Esophagus mucosa (tissue), 1 donor: ENCODE measurements around the gene PRIM2. TPM values are rescaled to one million over a fixed set of nuclear protein-coding genes. Genes with fewer than 3 reads are reported as not detected.
A peak's percentile ranks its signal among the peaks of the same experiment; 100 is the strongest.
"Not testable (repeated sequence)": the region's sequence is repeated elsewhere in the genome, so short reads cannot be mapped to it uniquely, and the experiment has no call there.

ENCODE experiments used
- ATAC-seq: fragments of 200-7000 bp; cut with Tn5 transposase; one replicate; pipeline ENCODE4 v1.9.1; 2020
- total RNA-seq: library from RNA; stranded (reverse); gene quantifications from one replicate; pipeline ENCODE4 v1.2.4, GENCODE V29; 2023
- donor health status: DM: yes; HTN: yes; CAD: no.

PRIM2 gene
- total RNA-seq, 1 donor from 2014 or later = 6.1 TPM

GRCh38 chr6:57308755-57309154, 8.7 kb upstream of the PRIM2 start:
- ATAC-seq = not testable (repeated sequence)

- ATAC-seq = not testable (repeated sequence)
Observed at GRCh38 chr6:57310095-57310816, 7.2 kb upstream of the PRIM2 start.

- ATAC-seq = no peak
Observed at GRCh38 chr6:57310817-57311157, 6.6 kb upstream of the PRIM2 start.

DNA sequence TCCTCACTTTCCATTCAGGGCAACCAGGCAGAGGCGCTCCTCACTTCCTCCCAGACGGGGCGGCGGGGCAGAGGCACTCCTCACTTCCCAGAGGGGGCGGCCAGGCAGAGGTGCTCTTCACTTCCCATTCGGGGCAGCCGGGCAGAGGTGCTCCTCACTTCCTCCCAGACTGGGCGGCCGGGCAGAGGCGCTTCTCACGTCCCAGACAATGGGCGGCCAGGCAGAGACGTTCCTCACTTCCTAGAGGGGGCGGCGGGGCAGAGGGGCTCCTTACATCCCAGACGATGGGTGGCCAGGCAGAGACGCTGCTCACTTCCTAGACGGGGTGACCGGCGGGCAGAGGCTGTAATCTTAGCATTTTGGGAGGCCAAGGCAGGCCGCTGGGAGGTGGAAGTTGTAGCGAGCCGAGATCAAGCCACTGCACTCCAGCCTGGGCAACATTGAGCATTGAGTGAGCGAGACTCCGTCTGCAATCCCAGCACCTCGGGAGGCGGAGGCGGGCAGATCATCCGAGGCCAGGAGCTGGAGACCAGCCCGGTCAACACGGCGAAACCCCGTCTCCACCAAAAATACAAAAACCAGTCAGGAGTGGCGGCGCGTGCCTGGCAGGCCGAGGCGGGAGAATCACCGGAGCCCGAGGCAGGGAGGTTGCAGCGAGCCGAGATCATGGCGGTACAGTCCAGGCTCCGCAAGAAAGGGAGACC, 6.0 kb upstream of the PRIM2 start:
- ATAC-seq = not testable (repeated sequence)

GRCh38 chr6:57312004-57312345, 5.5 kb upstream of the PRIM2 start:
- ATAC-seq = no peak

- ATAC-seq = no peak
Observed at GRCh38 chr6:57313009-57313408, 4.4 kb upstream of the PRIM2 start.

DNA sequence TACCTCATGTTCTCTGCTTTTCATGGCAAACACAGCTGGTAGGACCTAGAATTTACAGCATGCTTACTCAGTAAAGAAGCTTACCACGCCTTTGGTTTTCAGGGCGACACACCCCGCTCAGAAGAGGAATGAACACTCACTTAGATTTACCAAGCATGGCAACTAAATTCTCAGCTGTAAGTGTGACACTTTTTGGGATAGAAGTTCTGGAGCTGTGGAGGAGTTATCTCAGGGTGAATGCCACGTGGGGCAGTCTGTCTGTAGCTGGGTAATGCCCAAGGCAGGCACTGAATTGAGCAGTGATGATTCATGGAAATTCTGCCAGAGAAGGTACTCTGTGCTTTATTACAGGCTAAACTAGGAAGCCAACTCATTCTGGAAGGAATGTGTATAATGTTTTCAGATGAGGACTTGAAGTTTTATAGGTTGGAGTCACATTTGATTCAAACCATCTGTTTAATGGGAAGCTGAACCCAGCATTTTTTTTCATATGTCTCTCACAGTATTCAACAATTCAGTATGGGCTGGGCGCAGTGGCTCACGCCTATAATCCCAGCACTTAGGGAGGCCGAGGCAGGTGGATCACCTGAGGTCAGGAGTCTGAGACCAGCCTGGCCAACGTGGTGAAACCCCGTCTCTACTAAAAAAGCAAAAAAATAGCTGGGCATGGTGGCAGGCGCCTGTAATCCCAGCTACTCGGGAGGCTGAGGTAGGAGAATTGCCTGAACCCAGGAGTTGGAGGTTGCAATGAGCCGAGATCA, 3.5 kb upstream of the PRIM2 start:
- ATAC-seq = peak; percentile 75

GRCh38 chr6:57315111-57315510, 2.3 kb upstream of the PRIM2 start:
- ATAC-seq = no peak

DNA sequence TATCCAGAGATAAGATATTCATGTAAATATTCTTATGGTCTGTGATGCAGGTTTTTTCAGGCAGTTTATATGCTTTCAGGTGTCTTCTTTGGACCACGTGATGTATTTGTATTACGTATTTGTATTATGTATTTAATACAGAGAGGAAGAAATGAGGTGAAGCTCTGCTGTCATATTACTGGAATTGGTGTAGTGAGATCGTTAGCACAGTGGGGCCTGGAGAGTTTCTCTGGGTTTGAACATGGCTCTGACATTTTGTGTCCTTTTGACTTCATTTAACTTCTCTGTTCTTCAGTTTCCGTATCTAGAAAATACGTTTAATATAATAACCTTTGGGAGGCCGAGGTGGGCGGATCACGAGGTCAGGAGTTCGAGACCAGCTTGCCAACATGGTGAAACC, 1.6 kb upstream of the PRIM2 start:
- ATAC-seq = no peak

DNA sequence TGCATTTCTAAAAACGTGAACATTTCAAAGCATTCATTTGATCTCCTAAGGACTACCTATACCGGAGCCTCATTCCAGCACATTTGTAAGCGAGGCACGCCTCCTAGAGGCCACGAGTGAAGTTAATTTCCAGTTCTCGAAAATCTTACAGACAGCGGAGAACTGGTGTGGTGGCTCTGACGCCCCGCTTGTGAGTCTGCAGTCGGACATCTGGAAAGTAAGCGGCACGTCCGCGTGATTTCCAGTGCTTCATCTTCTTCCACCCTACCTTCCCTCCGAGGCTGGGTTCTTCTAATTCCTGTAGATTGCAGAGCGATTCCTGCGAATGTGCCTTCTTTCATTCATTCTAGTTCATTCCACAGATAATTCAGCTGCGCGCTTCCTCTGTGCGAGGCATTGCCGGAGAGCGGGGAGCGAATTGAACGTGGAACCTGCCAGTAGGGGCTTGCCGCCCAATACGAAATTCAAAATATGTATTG, 810 bp upstream of the PRIM2 start:
- peak; percentile 91 for ATAC-seq

GRCh38 chr6:57324538-57324937, 7.1 kb downstream of the PRIM2 start:
- ATAC-seq = no peak

GRCh38 chr6:57327311-57327710, 9.9 kb downstream of the PRIM2 start:
- no peak for ATAC-seq

- no peak for ATAC-seq
Observed at GRCh38 chr6:57328074-57328473, 10.6 kb downstream of the PRIM2 start.

- no peak for ATAC-seq
Observed at GRCh38 chr6:57329933-57330332, 12.5 kb downstream of the PRIM2 start.

DNA sequence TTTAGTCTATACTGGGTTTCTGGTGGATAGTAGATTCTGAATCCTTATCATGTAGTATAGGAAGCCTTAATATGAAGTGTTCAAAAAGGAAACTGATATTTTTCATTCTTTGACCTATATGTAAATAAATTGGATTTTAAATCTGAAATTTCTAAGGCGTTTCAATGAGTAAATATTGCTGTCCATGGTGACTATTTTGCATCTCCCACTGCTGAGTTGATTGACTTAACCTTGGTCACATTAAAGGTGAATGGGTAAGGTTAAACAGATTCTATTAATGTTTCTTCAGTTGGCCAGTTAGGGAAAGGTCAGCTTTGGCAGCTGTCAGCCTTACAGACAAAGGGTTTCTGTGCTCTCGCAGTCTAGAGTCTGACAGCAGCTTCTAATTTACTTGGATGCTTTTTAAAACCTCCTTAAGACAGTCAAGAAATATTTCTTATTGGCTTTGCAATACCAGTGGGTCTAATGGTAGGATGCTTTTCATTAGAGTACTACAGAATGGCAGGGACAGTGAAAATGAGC, 24.8 kb downstream of the PRIM2 start:
- no peak for ATAC-seq

- not testable (repeated sequence) for ATAC-seq
Observed at GRCh38 chr6:57343342-57343741, 25.9 kb downstream of the PRIM2 start.

GRCh38 chr6:57346715-57347114, 29.3 kb downstream of the PRIM2 start:
- ATAC-seq = peak; percentile 79

- peak; percentile 80 for ATAC-seq
Observed at GRCh38 chr6:57347597-57347996, 30.2 kb downstream of the PRIM2 start.

DNA sequence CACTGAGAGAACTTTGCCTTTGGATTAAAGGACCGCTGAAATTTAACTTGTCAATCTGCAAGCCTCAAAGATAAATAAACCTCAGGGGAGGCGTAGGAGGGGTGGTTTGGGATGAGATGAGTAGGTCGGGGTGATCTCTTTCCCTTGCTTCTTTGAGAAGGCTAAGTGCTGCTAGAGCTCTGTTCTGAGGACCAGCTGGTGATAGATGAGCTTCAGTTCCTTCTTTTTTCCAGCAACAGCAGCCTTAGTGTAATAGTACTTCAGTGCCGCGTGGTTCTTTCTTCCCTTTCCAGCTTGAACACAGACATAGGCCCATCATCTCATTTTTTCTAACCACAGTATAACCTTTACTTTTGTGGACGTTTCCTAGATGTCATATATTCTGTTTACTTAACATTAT, 33.0 kb downstream of the PRIM2 start:
- not testable (repeated sequence) for ATAC-seq

- ATAC-seq = not testable (repeated sequence)
Observed at GRCh38 chr6:57352596-57352995, 35.2 kb downstream of the PRIM2 start.

- not testable (repeated sequence) for ATAC-seq
Observed at GRCh38 chr6:57358319-57358718, 40.9 kb downstream of the PRIM2 start.

DNA sequence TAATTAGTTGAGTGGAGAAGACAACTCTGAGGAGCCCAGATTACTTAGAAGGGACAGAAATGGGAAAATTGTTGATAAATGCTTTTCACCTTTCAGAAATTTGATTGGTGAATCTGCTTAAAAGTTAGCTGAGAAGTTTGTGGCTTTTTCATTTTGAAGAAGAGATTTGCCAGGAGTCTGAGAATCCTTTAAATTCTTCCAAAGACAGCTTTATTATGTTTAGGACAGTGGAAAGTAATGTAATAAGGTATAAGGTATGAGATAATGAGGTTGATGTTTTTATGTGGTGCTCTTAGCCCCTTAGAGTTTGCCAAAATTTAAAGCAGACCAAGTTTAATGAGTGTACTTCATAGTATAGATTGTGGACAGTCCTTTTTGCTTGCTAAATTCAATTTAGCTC, 42.3 kb downstream of the PRIM2 start:
- ATAC-seq = not testable (repeated sequence)

DNA sequence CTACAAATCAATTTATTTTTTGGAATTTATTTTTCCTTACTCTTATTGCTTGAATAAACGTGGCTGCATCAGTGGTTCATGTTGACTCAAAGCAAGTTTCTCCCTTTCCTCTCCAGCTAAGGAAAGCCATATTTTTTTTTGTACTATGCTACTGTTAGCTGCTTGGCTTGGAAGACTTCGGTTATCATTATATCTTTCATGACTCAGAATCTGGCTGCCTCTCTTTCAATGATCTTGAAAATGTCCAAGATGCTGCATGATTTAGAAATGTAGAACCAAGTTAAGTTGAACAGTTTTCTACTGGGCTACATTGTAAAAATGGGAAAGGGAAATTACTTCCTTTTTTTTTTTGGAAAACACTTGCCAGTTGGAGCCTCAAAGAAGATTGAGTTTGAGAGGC, 44.9 kb downstream of the PRIM2 start:
- ATAC-seq = not testable (repeated sequence)
